Measurements from ENCODE around the gene GADD45A.

DNA sequence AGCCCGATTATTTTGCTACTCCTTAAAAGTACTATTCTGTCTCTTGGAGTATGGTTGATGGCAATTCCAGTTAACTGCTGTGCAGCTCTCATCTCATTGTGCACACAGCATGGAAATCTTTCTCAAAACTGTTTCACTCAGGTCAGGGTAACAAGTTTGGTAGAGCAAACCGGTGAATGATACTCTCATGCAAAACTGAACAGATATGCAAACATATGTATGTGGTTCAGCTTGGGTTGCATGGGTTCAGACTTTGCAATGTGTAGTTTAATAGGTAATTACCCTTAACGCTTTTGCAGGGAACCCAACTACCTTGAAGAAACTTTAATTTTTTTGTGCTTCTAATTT, 2.2 kb downstream of the GADD45A start:
- no peak for TF ChIP-seq TAF1 (IDR thresholded peaks at IDR 0.05; ENCODE audit: borderline replicate concordance, low read depth, low read length)
- TF ChIP-seq, protein P1, sequence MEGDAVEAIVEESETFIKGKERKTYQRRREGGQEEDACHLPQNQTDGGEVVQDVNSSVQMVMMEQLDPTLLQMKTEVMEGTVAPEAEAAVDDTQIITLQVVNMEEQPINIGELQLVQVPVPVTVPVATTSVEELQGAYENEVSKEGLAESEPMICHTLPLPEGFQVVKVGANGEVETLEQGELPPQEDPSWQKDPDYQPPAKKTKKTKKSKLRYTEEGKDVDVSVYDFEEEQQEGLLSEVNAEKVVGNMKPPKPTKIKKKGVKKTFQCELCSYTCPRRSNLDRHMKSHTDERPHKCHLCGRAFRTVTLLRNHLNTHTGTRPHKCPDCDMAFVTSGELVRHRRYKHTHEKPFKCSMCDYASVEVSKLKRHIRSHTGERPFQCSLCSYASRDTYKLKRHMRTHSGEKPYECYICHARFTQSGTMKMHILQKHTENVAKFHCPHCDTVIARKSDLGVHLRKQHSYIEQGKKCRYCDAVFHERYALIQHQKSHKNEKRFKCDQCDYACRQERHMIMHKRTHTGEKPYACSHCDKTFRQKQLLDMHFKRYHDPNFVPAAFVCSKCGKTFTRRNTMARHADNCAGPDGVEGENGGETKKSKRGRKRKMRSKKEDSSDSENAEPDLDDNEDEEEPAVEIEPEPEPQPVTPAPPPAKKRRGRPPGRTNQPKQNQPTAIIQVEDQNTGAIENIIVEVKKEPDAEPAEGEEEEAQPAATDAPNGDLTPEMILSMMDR (IDR thresholded peaks at IDR 0.05) = no peak
- TF ChIP-seq EZH2phosphoT487 (IDR thresholded peaks at IDR 0.05; ENCODE audit: borderline replicate concordance, low read depth) = no peak

Data from SK-N-SH (cell line).